GM12873 (cell line): ENCODE results near the gene PRKAA2.

Experiments
- TF ChIP-seq, protein P1 (sequence below): IDR thresholded peaks from 2 replicates; pipeline ENCODE4 v1.5.1; 2012; ENCODE audit warnings: low read depth, mild to moderate bottlenecking, moderate library complexity, low read length, control low read depth; ENCODE audit not compliant: insufficient read depth; ENCODE audit errors: missing control alignments

PRKAA2 gene

DNA sequence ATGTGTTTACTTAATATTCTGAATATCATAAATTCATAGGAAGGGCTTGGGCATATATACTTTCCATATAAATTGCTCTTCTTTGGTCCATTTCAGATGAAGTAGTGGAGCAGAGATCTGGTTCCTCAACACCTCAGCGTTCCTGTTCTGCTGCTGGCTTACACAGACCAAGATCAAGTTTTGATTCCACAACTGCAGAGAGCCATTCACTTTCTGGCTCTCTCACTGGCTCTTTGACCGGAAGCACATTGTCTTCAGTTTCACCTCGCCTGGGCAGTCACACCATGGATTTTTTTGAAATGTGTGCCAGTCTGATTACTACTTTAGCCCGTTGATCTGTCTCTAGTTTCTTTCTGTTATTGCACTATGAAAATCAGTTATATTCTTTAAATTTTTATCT is 62.3 kb downstream of the PRKAA2 start:
- TF ChIP-seq, protein P1, sequence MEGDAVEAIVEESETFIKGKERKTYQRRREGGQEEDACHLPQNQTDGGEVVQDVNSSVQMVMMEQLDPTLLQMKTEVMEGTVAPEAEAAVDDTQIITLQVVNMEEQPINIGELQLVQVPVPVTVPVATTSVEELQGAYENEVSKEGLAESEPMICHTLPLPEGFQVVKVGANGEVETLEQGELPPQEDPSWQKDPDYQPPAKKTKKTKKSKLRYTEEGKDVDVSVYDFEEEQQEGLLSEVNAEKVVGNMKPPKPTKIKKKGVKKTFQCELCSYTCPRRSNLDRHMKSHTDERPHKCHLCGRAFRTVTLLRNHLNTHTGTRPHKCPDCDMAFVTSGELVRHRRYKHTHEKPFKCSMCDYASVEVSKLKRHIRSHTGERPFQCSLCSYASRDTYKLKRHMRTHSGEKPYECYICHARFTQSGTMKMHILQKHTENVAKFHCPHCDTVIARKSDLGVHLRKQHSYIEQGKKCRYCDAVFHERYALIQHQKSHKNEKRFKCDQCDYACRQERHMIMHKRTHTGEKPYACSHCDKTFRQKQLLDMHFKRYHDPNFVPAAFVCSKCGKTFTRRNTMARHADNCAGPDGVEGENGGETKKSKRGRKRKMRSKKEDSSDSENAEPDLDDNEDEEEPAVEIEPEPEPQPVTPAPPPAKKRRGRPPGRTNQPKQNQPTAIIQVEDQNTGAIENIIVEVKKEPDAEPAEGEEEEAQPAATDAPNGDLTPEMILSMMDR: no peak

DNA sequence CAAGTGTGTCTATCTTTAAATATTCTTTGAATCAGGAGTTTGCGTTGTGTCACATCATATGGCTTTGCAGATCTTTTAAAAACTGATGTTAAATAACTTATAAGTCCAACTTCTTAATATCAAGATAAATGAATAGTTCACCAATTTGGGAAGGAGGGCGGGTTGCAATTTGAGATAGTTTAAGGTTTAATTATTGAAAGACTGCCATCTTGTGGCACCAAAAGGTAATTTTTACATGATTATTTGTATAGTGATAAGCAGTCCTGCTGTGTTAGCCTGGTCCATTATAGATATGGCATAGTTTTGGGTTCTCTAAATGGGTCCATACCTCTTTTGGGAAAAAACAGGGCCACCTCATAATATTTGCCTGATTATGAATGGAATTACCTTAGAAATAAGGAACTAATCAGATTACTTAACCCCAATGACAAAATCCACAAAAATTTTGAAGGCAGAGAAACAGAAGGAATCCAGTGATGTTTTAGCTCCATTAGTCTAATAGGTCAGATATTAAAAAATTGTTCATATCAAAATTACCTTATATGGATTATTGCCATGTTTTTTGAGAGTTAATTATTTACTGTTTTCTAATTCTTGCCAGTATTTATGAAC is 64.3 kb downstream of the PRKAA2 start:
- TF ChIP-seq, protein P1: peak; percentile 42

DNA sequence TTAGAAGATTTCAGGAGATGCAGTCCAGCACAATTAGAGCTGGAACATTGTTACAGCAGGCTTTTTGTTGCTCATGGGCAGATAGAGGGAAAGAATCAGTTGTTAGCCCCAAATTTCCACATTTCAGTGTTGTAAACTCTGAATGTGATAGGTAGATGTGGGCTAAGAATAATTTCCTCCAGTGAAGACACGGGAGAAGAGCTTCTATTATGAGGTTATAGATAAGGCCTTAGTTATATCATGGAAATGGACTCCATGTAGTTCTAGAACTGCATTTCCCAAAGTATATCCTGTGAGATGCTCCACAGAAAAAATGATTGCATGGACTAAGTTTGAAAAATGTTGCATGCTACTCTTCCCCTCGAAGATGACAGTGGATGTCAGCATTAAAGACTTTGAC is 64.9 kb downstream of the PRKAA2 start:
- TF ChIP-seq, protein P1: no peak

DNA sequence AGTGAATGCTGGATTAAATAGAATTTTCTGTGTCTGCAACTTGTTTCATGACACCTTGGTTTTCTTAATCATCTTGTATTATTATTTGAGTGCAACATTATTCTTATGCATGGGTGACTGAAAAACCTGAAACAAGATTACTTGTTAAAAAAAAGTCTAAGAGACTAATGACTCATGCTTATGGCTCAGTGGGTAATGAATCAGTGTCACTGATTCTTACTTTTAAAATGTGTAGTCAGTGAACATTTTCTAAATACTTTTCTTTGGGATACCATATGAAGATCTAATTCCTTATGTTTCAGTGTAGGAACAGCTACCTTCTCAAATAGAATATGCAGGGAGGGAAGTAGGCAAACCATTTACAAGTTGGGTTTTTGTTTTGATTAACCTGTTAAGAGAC is 65.5 kb downstream of the PRKAA2 start:
- TF ChIP-seq, protein P1: no peak

DNA sequence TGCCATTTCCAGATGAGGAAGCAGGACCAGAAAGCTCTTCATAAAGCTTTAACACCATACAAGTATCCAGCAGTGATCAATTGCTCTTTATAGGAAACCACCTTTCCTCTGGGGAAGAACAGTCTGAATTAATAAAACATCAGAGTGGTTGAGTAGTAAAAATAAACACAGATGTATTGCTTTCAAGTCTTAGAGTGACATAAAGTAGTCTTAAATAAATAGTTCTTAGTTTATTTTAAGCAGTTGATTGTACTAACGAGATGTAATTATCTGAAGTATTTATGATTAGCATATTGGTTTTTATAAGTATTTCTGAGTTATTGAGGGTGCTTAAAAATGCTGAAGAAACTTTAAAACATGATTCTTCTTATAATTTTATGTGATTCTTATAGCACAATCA is 67.0 kb downstream of the PRKAA2 start:
- TF ChIP-seq, protein P1: no peak

DNA sequence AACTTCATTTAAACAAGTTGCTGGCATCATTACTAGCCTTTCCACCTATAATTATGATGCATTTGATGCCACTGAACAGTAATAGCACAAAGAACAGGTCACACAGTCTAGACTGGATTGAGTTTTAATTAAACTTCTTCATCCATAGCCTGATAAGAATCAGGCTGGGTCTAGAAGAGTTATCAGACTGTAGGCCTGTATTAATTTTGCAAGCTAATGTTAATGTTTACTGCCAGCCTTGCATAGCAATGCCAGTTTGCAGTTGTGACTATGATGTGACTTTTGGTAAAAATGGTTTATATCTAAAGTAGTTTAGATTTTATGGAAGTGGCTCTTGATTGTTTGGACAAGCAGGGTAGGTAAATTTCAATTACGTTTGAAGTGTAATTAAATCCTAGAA is 68.0 kb downstream of the PRKAA2 start:
- TF ChIP-seq, protein P1: no peak

DNA sequence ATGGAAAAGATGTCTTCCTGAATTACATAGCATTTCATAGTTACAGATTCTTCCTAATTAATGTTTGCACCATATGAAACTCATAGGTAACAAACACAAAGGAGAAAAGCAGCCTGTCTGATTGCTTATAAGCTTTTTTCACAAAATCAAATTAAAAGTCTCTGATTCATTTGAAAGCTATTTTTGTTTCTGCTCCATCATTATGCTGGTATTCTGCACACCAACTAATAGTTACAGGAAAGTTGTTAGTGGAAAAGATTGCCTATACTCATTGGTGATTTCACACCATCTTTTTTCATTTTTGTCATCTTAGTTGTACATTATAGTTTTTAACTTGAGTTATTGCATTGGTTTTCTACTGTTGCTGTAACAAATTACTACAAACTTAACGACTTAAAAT is 70.0 kb downstream of the PRKAA2 start:
- TF ChIP-seq, protein P1: no peak
